ENCODE measurements around the gene CACNA2D3. TPM values are rescaled to one million over a fixed set of nuclear protein-coding genes. Genes with fewer than 3 reads are reported as not detected.
A peak's percentile ranks its signal among the peaks of the same experiment; 100 is the strongest.

Gene CACNA2D3
- total RNA-seq, 6 donors from 2014 or later = 2.9 to 16.8 (median 4.9) TPM

DNA sequence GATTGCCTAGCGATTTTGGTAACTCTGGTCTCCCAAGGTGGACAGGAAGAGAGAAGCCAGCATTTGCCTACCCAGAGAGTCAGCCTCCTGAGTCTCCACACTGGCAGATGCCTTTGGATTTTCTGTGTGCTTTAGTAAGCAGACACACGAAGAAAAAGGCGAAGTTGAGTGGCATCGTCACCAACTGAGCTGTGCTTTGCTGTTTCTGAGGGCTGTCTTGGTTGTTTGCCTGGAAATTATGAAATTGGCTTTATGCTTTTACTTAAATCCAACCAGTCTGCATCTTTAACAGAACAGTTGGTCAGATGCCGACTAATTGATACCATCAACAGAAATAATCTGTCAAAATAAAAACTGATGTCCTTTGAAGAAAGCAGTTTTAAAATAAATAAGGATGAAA, 56.0 kb downstream of the CACNA2D3 start:
- Histone ChIP-seq H3K36me3 (no peaks in the 10 kb centered on the region), H3K9me3 (no peaks in the 10 kb centered on the region), H3K4me3 (no peak overlapping the region), H3K27me3 (no peaks in the 10 kb centered on the region), H3K27ac (no peak overlapping the region), H3K4me1 (no peaks in the 10 kb centered on the region)
- DNase-seq = no peak
- ATAC-seq (ENCODE audit: low FRiP score in 2 of 2) = no peak
- TF ChIP-seq, protein P1, sequence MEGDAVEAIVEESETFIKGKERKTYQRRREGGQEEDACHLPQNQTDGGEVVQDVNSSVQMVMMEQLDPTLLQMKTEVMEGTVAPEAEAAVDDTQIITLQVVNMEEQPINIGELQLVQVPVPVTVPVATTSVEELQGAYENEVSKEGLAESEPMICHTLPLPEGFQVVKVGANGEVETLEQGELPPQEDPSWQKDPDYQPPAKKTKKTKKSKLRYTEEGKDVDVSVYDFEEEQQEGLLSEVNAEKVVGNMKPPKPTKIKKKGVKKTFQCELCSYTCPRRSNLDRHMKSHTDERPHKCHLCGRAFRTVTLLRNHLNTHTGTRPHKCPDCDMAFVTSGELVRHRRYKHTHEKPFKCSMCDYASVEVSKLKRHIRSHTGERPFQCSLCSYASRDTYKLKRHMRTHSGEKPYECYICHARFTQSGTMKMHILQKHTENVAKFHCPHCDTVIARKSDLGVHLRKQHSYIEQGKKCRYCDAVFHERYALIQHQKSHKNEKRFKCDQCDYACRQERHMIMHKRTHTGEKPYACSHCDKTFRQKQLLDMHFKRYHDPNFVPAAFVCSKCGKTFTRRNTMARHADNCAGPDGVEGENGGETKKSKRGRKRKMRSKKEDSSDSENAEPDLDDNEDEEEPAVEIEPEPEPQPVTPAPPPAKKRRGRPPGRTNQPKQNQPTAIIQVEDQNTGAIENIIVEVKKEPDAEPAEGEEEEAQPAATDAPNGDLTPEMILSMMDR (IDR thresholded peaks at IDR 0.05) = no peak
- no peak for TF ChIP-seq EP300 (IDR thresholded peaks at IDR 0.05)
- no peak for TF ChIP-seq POLR2AphosphoS5 (IDR thresholded peaks at IDR 0.05)
- no peak for TF ChIP-seq POLR2A (IDR thresholded peaks at IDR 0.05)
- 87 to 92% methylated on average over 5 of the region's 5 CpGs for WGBS, 2 donors

DNA sequence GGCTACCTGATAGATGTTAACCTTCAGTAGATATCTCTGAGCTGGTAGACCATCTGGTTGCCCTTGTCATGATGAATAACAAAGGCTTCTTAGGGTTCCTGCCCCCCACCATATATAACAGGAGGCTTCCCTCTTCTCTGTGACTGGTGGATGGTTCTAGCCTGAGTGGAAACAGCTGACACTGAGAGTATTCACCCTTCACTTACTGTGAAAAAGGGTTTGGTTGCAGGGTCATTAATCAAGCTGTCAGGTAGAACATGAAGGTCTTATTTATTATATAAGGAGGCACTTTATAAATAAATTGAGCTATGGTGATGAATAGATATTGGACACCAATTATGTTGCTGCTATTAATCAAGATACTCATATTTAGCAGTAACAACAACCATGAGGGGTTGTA, 58.6 kb downstream of the CACNA2D3 start:
- Histone ChIP-seq H3K27me3 (no peaks in the 10 kb centered on the region), H3K4me1 (no peaks in the 10 kb centered on the region), H3K27ac (no peak overlapping the region), H3K4me3 (no peak overlapping the region), H3K36me3 (no peaks in the 10 kb centered on the region), H3K9me3 (no peaks in the 10 kb centered on the region)
- ATAC-seq (ENCODE audit: low FRiP score in 2 of 2) (no peak), DNase-seq (no peak)
- TF ChIP-seq POLR2AphosphoS5 (IDR thresholded peaks at IDR 0.05) (no peak), EP300 (IDR thresholded peaks at IDR 0.05) (no peak), POLR2A (IDR thresholded peaks at IDR 0.05) (no peak)
- TF ChIP-seq, protein P1 (IDR thresholded peaks at IDR 0.05) = no peak

DNA sequence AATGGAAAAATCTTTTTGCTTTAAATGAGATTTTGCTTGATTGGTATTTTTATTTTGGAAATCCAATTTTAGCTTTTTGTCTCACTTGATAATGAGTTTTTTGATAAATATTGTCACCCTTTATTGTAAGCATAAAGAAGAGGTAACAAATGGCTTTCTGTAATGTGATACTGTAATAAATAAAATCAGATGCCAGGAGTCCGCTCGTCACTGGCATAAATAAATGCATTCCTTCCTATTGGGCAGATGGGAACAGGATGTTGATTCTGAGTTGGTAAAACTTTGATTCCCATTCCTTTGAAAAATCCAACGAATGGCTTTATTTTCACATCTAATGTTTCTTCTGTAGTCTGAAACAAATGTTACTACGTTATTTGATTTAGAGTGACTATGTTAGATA, 59.9 kb downstream of the CACNA2D3 start:
- 54 to 61% methylated on average over 4 of the region's 4 CpGs for WGBS, 2 donors
- DNase-seq (no peak), ATAC-seq (ENCODE audit: low FRiP score in 2 of 2) (no peak)
- Histone ChIP-seq H3K9me3 (no peaks in the 10 kb centered on the region), H3K4me3 (no peak overlapping the region), H3K27me3 (no peaks in the 10 kb centered on the region), H3K27ac (no peak overlapping the region), H3K4me1 (no peaks in the 10 kb centered on the region), H3K36me3 (no peaks in the 10 kb centered on the region)
- TF ChIP-seq POLR2AphosphoS5 (IDR thresholded peaks at IDR 0.05) (no peak), EP300 (IDR thresholded peaks at IDR 0.05) (no peak), POLR2A (IDR thresholded peaks at IDR 0.05) (no peak)
- TF ChIP-seq, protein P1 (IDR thresholded peaks at IDR 0.05) = no peak

DNA sequence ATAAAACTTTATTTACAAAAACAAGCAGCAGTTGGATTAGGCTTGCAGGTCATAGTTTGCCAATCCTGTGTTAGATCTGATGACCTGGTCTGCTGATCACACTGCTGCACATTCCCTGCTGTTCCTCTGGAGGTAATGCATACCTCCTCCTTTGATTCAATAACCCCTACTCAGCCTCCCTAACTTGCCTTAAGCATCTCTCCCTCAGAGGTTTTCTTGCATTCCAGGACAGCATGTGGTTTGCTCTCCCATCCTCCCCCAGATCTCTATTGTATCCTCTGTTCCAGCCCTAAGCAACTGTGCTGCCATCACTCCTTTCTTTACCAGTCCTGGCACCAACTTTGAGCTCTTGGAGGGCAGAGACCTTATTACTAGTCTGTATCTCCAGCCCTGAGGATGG, 63.4 kb downstream of the CACNA2D3 start:
- no peaks in the 10 kb centered on the region for H3K4me1 ChIP-seq
- DNase-seq (no peak), ATAC-seq (ENCODE audit: low FRiP score in 2 of 2) (no peak)
- no peaks in the 10 kb centered on the region for H3K27me3 ChIP-seq
- H3K27ac ChIP-seq = no peak overlapping the region
- H3K4me3 ChIP-seq = no peak overlapping the region
- TF ChIP-seq POLR2A (IDR thresholded peaks at IDR 0.05) = no peak
- H3K36me3 ChIP-seq = no peaks in the 10 kb centered on the region
- no peaks in the 10 kb centered on the region for H3K9me3 ChIP-seq

DNA sequence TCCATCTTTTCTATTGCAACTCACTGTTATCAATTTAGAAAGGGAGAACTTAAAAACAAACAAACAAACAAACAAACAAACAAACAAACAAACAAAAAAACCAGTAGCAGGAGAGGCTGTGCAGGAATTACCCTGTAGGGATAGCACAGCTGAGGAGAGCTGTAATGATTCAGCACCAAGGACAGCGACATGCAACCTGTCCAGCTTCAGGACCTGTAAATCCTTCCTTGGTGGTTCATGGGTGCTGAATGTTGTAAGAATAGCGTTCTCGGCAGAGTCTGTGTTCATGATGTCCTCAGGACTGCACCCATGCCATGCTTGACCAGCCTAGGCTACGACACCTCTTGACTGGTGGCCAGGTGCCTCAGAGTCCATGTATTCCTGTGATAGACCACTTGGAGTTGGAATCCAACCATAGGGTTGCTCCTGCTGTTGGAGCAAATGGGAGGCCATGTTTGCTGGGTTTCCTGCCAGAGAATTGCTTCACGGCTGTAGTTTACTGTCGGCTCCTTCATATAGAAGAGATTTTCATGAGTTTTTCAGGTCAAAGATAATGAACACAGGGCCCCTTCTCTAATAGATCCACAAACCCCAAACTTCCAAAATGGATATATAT, 65.9 kb downstream of the CACNA2D3 start:
- H3K27ac ChIP-seq = no peak overlapping the region
- ATAC-seq (ENCODE audit: low FRiP score in 2 of 2) (peak in 1 of 2 donors; percentile 45), DNase-seq (no peak)
- H3K27me3 ChIP-seq = no peaks in the 10 kb centered on the region
- H3K9me3 ChIP-seq = no peaks in the 10 kb centered on the region
- no peaks in the 10 kb centered on the region for H3K36me3 ChIP-seq
- H3K4me1 ChIP-seq = no peaks in the 10 kb centered on the region
- 59 to 60% methylated on average over 4 to 6 of the region's 6 CpGs for WGBS, 2 donors
- TF ChIP-seq, protein P1 (IDR thresholded peaks at IDR 0.05) = no peak
- TF ChIP-seq POLR2AphosphoS5 (IDR thresholded peaks at IDR 0.05) (no peak), POLR2A (IDR thresholded peaks at IDR 0.05) (no peak), EP300 (IDR thresholded peaks at IDR 0.05) (no peak)
- H3K4me3 ChIP-seq = no peak overlapping the region

Measured in upper lobe of left lung (tissue), 6 donors.